Lung (tissue), 16 donors: ENCODE results near the gene TSPAN2. TPM values are rescaled to one million over a fixed set of nuclear protein-coding genes. Genes with fewer than 3 reads are reported as not detected.

Experiments used
- ATAC-seq: fragments of 200-7000 bp; cut with Tn5 transposase; one replicate; pipeline ENCODE4 v1.9.1; 2020; ENCODE audit warnings: moderate number of reproducible peaks; ENCODE audit not compliant: insufficient read depth, low FRiP score
- DNase-seq, 3 donors: peaks; one replicate each; pipeline ENCODE4 v3.0.0-alpha.2; 2013 to 2017
- H3K27ac ChIP-seq, 2 donors: one replicate each; pipeline ENCODE4 v1.5.1; 2013; ENCODE audit warnings: mild to moderate bottlenecking in 2 of 2, moderate library complexity in 2 of 2, control low read depth in 1 of 2, inconsistent platforms in 1 of 2, low read depth in 1 of 2, low read length in 1 of 2
- H3K27me3 ChIP-seq, 3 donors: one replicate each; pipeline ENCODE4 v1.5.1; 2013; ENCODE audit warnings: low read length in 2 of 3; ENCODE audit not compliant: control insufficient read depth in 3 of 3, insufficient read depth in 3 of 3
- H3K36me3 ChIP-seq, 4 donors: one replicate each; pipeline ENCODE4 v1.5.1; 2013; ENCODE audit warnings: low read length in 4 of 4, mild to moderate bottlenecking in 1 of 4, moderate library complexity in 1 of 4; ENCODE audit not compliant: control insufficient read depth in 4 of 4, insufficient read depth in 4 of 4
- H3K4me1 ChIP-seq, 5 donors: one replicate each; pipeline ENCODE4 v1.5.1; 2013; ENCODE audit warnings: low read length in 5 of 5, mild to moderate bottlenecking in 2 of 5, moderate library complexity in 1 of 5; ENCODE audit not compliant: control insufficient read depth in 5 of 5, insufficient read depth in 5 of 5
- H3K4me3 ChIP-seq: one replicate; pipeline ENCODE4 v1.5.1; 2013; ENCODE audit warnings: mild to moderate bottlenecking, control low read depth, moderate library complexity
- H3K9ac ChIP-seq, 2 donors: one replicate each; pipeline ENCODE4 v1.5.1; 2013; ENCODE audit warnings: low read length in 2 of 2, control low read depth in 1 of 2; ENCODE audit not compliant: insufficient read depth in 1 of 2
- H3K9me3 ChIP-seq, 4 donors: one replicate each; pipeline ENCODE4 v1.5.1; 2013; ENCODE audit warnings: low read length in 3 of 4, mild to moderate bottlenecking in 1 of 4, moderate library complexity in 1 of 4; ENCODE audit not compliant: control insufficient read depth in 4 of 4, insufficient read depth in 3 of 4
- CTCF ChIP-seq: IDR thresholded peaks from 2 replicates; pipeline ENCODE4 v1.5.1; 2012; ENCODE audit warnings: mild to moderate bottlenecking; ENCODE audit errors: control extremely low read depth, extremely low read depth
- WGBS, 2 donors: extraction: QIAGEN DNeasy Blood & Tissue Kit; methylation state at CpG; one replicate each; pipeline ENCODE4 v1.1.7; 2013; 5-methylcytosine and 5-hydroxymethylcytosine counted together
- long read RNA-seq, 5 donors: transcript quantifications; one replicate each; lab custom pipeline, GENCODE V29; 2026
- polyA plus RNA-seq, 2 donors: library from polyadenylated mRNA; stranded (reverse); fragments of 200-250 nt; gene quantifications; one replicate each; pipeline ENCODE4 v1.2.1, GENCODE V29; 2013
- total RNA-seq, 2 donors: library from RNA; depleted of rRNA in 1 of 2; stranded (reverse); fragments of >200 nt in 1 of 2; gene quantifications; one replicate each; pipeline ENCODE4 v1.2.1, GENCODE V29; 2014 to 2021
- donor health status: control.
- donor health status: control.
- donor health status: Bipolar disorder and iron deficiency.
- donor health status: healthy.
- donor health status: DM: yes; HTN: yes; CAD: no.

Gene TSPAN2
- total RNA-seq: 10 to 100 TPM in 1 of 2 donors, 1 to 10 TPM in 1; 10.0 to 10.4 TPM
- 1 to 10 TPM; 1.5 to 6.3 TPM for polyA plus RNA-seq
- long read RNA-seq, donor 1, transcript TSPAN2-202 (8 exons, 3,177 nt): major isoform, 6 of 9 reads
- long read RNA-seq, donor 1, partial matches to known transcripts: 0 of 9 reads
- long read RNA-seq, donor 1, other reads (novel, unspliced or antisense): 0 of 9 reads
- long read RNA-seq, donor 2, partial matches to known transcripts: 0 of 1 reads
- long read RNA-seq, donor 2, other reads (novel, unspliced or antisense): 0 of 1 reads
- long read RNA-seq, donor 3, partial matches to known transcripts: 0 of 3 reads
- long read RNA-seq, donor 3, other reads (novel, unspliced or antisense): 0 of 3 reads
- long read RNA-seq, donor 4: 0 reads
- long read RNA-seq, donor 5, transcript TSPAN2-202 (8 exons, 3,177 nt): major isoform, 5 of 5 reads
- long read RNA-seq, donor 5, partial matches to known transcripts: 0 of 5 reads
- long read RNA-seq, donor 5, other reads (novel, unspliced or antisense): 0 of 5 reads

- Histone ChIP-seq H3K27me3 (no peaks in the 10 kb centered on the region), H3K36me3 (no peaks in the 10 kb centered on the region), H3K9me3 (peaks cover 0 to 1% (median 0%) of the 10 kb centered on the region in 4 donors), H3K9ac (peak within 1 kb of the TSS in 1 of 2 donors; percentile 18), H3K27ac (peak within 1 kb of the TSS; percentile 37 to 94), H3K4me3 (peak within 1 kb of the TSS; percentile 54), H3K4me1 (peaks cover 0 to 25% (median 6%) of the 10 kb centered on the region in 5 donors)
- DNase-seq (peak in 2 of 3 donors; percentile 32 to 87), ATAC-seq (peak; percentile 65)
- TF ChIP-seq CTCF: no peak
- 1% methylated on average over 56 to 68 of the region's 68 CpGs for WGBS, 2 donors
Measured at GRCh38 chr1:115089420-115090185, at the start of gene TSPAN2. TSS of gene TSPAN2 (minus strand) at chr1:115089503. CDS start at chr1:115089432, 71 bp downstream.

GRCh38 chr1:115138973-115139372 lies 49.7 kb upstream of the TSPAN2 start:
- TF ChIP-seq CTCF: peak; percentile 55
- Histone ChIP-seq H3K27ac (no peak overlapping the region), H3K9ac (peak overlapping the region in 1 of 2 donors; percentile 2), H3K9me3 (no peaks in the 10 kb centered on the region), H3K4me3 (no peak overlapping the region), H3K36me3 (no peaks in the 10 kb centered on the region), H3K27me3 (no peaks in the 10 kb centered on the region), H3K4me1 (peaks cover 0 to 6% (median 2%) of the 10 kb centered on the region in 5 donors)
- ATAC-seq (peak; percentile 91), DNase-seq (peak; percentile 91 to 95 (median 92))
- 6 to 7% methylated on average over 13 of the region's 13 CpGs for WGBS, 2 donors

DNA sequence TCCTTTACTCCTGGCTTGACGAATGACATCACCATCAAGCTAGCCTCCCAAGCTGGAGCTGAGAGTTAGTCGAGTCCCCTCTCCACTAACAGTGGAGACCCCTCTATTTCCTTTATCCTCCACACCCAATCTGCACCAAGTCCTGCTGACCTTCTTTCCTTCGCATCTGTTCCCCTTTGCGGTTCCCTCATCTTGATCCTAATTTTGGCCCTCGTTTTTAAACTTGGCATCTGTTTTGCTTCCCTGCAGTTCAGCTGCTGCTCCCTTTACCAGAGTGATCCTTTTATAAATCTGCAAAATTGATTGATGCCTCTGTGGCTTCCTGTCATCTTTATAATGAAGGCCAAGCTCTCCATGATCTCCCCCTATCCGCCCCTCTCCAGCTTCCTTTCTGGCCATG lies 49.0 kb upstream of the TSPAN2 start:
- Histone ChIP-seq H3K4me3 (no peak overlapping the region), H3K9me3 (no peaks in the 10 kb centered on the region), H3K9ac (no peak overlapping the region), H3K27me3 (no peaks in the 10 kb centered on the region), H3K27ac (no peak overlapping the region), H3K36me3 (no peaks in the 10 kb centered on the region), H3K4me1 (peaks cover 0 to 6% (median 2%) of the 10 kb centered on the region in 5 donors)
- DNase-seq (no peak), ATAC-seq (no peak)
- TF ChIP-seq CTCF: no peak
- 63 to 64% methylated on average over 6 of the region's 6 CpGs for WGBS, 2 donors
